Endothelial cell of umbilical vein (primary cell): ENCODE results near the gene MCTP1.

Experiments used
- CTCF ChIP-seq, 2 donors: IDR thresholded peaks; 1 replicate in 1 of 2; 2 replicates in 1 of 2; pipeline ENCODE4 v1.5.1; 2011; ENCODE audit warnings: low read length in 2 of 2, mild to moderate bottlenecking in 2 of 2, moderate library complexity in 2 of 2, control low read depth in 1 of 2, inconsistent platforms in 1 of 2, low read depth in 1 of 2; ENCODE audit not compliant: insufficient read depth in 1 of 2; ENCODE audit errors: extremely low read depth in 1 of 2
- EZH2 ChIP-seq: IDR thresholded peaks from 2 replicates; pipeline ENCODE4 v1.6.1; 2012; ENCODE audit warnings: borderline replicate concordance, low read depth, mild to moderate bottlenecking, moderate library complexity, low read length, inconsistent platforms; ENCODE audit not compliant: severe bottlenecking
- POLR2A ChIP-seq: IDR thresholded peaks from 2 replicates; pipeline ENCODE4 v1.6.1; 2012; ENCODE audit warnings: low read depth, mild to moderate bottlenecking, control low read depth, low read length
- POLR2AphosphoS5 ChIP-seq: IDR thresholded peaks from 2 replicates; pipeline ENCODE4 v1.6.1; 2012; ENCODE audit warnings: low read depth, mild to moderate bottlenecking, control low read depth, low read length, moderate library complexity; ENCODE audit not compliant: insufficient read depth

DNA sequence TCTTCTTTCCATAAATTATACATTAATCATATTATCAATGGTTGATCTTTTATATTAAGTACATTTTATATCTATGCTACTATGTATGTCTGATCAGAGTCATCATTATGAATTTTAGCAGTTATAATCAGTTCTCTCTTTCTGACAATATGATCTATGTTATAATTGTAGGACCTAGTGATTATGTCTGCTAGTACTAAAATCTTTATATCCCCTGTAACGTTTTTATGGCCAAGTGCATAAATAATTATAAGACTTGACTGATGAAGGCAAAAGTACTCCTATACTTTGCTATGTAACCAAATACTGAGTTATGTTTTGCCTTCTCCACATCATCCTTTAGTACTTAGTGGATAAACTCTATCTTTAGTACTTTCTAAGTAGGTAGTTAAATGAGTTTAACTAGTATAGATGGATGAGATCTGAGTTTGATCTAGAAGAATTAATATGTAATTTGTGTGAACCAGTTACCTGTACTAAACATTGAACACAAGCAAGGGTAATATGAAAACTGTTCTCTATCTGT, 591.0 kb downstream of the MCTP1 start:
- no peak for TF ChIP-seq CTCF (IDR thresholded peaks at IDR 0.05; ENCODE audit: extremely low read depth in 1 of 2, insufficient read depth in 1 of 2, low read depth in 1 of 2, low read length in 2 of 2)
- no peak for TF ChIP-seq EZH2
- no peak for TF ChIP-seq POLR2A
- no peak for TF ChIP-seq POLR2AphosphoS5
